ENCODE measurements around the gene PCNP.
"Not testable (repeated sequence)": the region's sequence is repeated elsewhere in the genome, so short reads cannot be mapped to it uniquely, and the experiment has no call there.

Gene PCNP

GRCh38 chr3:101631098-101631796, 57.3 kb downstream of the PCNP start:
- in situ Hi-C loops (cut with MboI; ENCODE audit: low sequenced_read_pairs) = no loop called here

- in situ Hi-C loops (cut with MboI; ENCODE audit: low sequenced_read_pairs) = not testable (repeated sequence)
Observed at GRCh38 chr3:101631959-101632358, 58.0 kb downstream of the PCNP start.

GRCh38 chr3:101632586-101632985, 58.6 kb downstream of the PCNP start:
- in situ Hi-C loops (cut with MboI; ENCODE audit: low sequenced_read_pairs) = no loop called here

GRCh38 chr3:101633186-101633585, 59.2 kb downstream of the PCNP start:
- in situ Hi-C loops (cut with MboI; ENCODE audit: low sequenced_read_pairs) = no loop called here

GRCh38 chr3:101634591-101635196, 60.7 kb downstream of the PCNP start:
- in situ Hi-C loops (cut with MboI; ENCODE audit: low sequenced_read_pairs) = no loop called here

GRCh38 chr3:101635345-101635744, 61.4 kb downstream of the PCNP start:
- in situ Hi-C loops (cut with MboI; ENCODE audit: low sequenced_read_pairs) = no loop called here

- in situ Hi-C loops (cut with MboI; ENCODE audit: low sequenced_read_pairs) = no loop called here
Observed at GRCh38 chr3:101635954-101636798, 62.2 kb downstream of the PCNP start.

GRCh38 chr3:101637451-101637850, 63.5 kb downstream of the PCNP start:
- in situ Hi-C loops (cut with MboI; ENCODE audit: low sequenced_read_pairs) = no loop called here

- in situ Hi-C loops (cut with MboI; ENCODE audit: low sequenced_read_pairs) = no loop called here
Observed at GRCh38 chr3:101638261-101638745, 64.3 kb downstream of the PCNP start.

- in situ Hi-C loops (cut with MboI; ENCODE audit: low sequenced_read_pairs) = no loop called here
Observed at GRCh38 chr3:101639280-101639963, 65.4 kb downstream of the PCNP start.

- in situ Hi-C loops (cut with MboI; ENCODE audit: low sequenced_read_pairs) = no loop called here
Observed at GRCh38 chr3:101640256-101640655, 66.3 kb downstream of the PCNP start.

GRCh38 chr3:101641397-101642115, 67.6 kb downstream of the PCNP start:
- in situ Hi-C loops (cut with MboI; ENCODE audit: low sequenced_read_pairs) = not testable (repeated sequence)

- in situ Hi-C loops (cut with MboI; ENCODE audit: low sequenced_read_pairs) = no loop called here
Observed at GRCh38 chr3:101642441-101642840, 68.5 kb downstream of the PCNP start.

GRCh38 chr3:101643009-101643844, 69.2 kb downstream of the PCNP start:
- in situ Hi-C loops (cut with MboI; ENCODE audit: low sequenced_read_pairs) = no loop called here

Data from hTERT RPE-1 (cell line).